Retina (tissue), 1 donor: ENCODE data around the gene ZNF276.

Experiments used
- DNase-seq: peaks from one replicate; pipeline ENCODE4 v3.0.0-alpha.2; 2016

ZNF276 gene

GRCh38 chr16:89786474-89787364, 65.4 kb downstream of the ZNF276 start:
- DNase-seq, result no peak

GRCh38 chr16:89787365-89787805, 66.0 kb downstream of the ZNF276 start:
- no peak for DNase-seq
